Keratinocyte (primary cell): Measurements from ENCODE around the gene EFHD1. TPM values are rescaled to one million over a fixed set of nuclear protein-coding genes. Genes with fewer than 3 reads are reported as not detected.

ENCODE experiments used
- DNase-seq: peaks from one replicate; pipeline ENCODE4 v3.0.0-alpha.2; 2011; ENCODE audit warnings: low read depth, missing footprints, low spot score
- FAIRE-seq: peaks from 2 replicates; lab custom pipeline; 2011; peaks lifted over from hg19 to GRCh38; lab: Jason Lieb, UNC
- H2AFZ ChIP-seq: 2 replicates; pipeline ENCODE4 v1.6.0; 2012; ENCODE audit warnings: low read length, control low read depth, inconsistent platforms; ENCODE audit not compliant: control insufficient read depth
- H3K27ac ChIP-seq: 2 replicates; pipeline ENCODE4 v1.5.1; 2011; ENCODE audit warnings: low read length; ENCODE audit not compliant: control insufficient read depth, insufficient read depth
- H3K27me3 ChIP-seq: 3 replicates; pipeline ENCODE4 v1.6.0; 2011; ENCODE audit warnings: low read length; ENCODE audit not compliant: control insufficient read depth, insufficient read depth; ENCODE audit errors: extremely low read depth
- H3K36me3 ChIP-seq, 2 experiments: 2 replicates in 1 of 2; 3 replicates in 1 of 2; pipeline ENCODE4 v1.5.1; 2011; ENCODE audit warnings: low read length in 2 of 2, mild to moderate bottlenecking in 1 of 2; ENCODE audit not compliant: control insufficient read depth in 2 of 2, insufficient read depth in 2 of 2; ENCODE audit errors: extremely low read depth in 1 of 2
- H3K4me1 ChIP-seq: 3 replicates; pipeline ENCODE4 v1.5.1; 2011; ENCODE audit warnings: low read length; ENCODE audit not compliant: control insufficient read depth, insufficient read depth; ENCODE audit errors: extremely low read depth
- H3K4me2 ChIP-seq: 3 replicates; pipeline ENCODE4 v1.6.0; 2011; ENCODE audit warnings: low read depth, low read length; ENCODE audit not compliant: control insufficient read depth, insufficient read depth; ENCODE audit errors: extremely low read depth
- H3K4me3 ChIP-seq, 3 experiments: fragments of 200-600 bp in 1 of 3; sonication (generic) in 1 of 3; 2 replicates in 2 of 3; 3 replicates in 1 of 3; pipeline ENCODE4 v1.5.1; 2011 to 2016; ENCODE audit warnings: low read length in 3 of 3, mild to moderate bottlenecking in 3 of 3, control low read depth in 2 of 3, inconsistent platforms in 1 of 3, low read depth in 1 of 3, mixed read lengths in 1 of 3, mixed run types in 1 of 3, moderate library complexity in 1 of 3; ENCODE audit not compliant: control insufficient read depth in 2 of 3, insufficient read depth in 2 of 3; ENCODE audit errors: extremely low read depth in 1 of 3
- H3K79me2 ChIP-seq: 2 replicates; pipeline ENCODE4 v1.6.0; 2012; ENCODE audit warnings: low read length; ENCODE audit not compliant: control insufficient read depth, insufficient read depth
- H3K9ac ChIP-seq: 3 replicates; pipeline ENCODE4 v1.6.0; 2011; ENCODE audit warnings: low read length; ENCODE audit not compliant: control insufficient read depth, insufficient read depth; ENCODE audit errors: extremely low read depth
- H3K9me1 ChIP-seq: 3 replicates; pipeline ENCODE4 v1.6.0; 2011; ENCODE audit warnings: low read length; ENCODE audit not compliant: control insufficient read depth, insufficient read depth; ENCODE audit errors: extremely low read depth
- H3K9me3 ChIP-seq: 2 replicates; pipeline ENCODE4 v1.5.1; 2012; ENCODE audit warnings: low read depth, low read length; ENCODE audit not compliant: control insufficient read depth
- H4K20me1 ChIP-seq: 3 replicates; pipeline ENCODE4 v1.6.0; 2011; ENCODE audit warnings: low read length; ENCODE audit not compliant: control insufficient read depth, insufficient read depth; ENCODE audit errors: extremely low read depth
- EZH2 ChIP-seq: IDR thresholded peaks from one replicate; pipeline ENCODE4 v1.6.1; 2012; ENCODE audit warnings: inconsistent platforms, mild to moderate bottlenecking, low read length, moderate library complexity
- dilution Hi-C: fragments of 300-500 bp; cut with MboI; formaldehyde crosslinking; loops from one replicate; pipeline ENCODE4 v1.7.0; 2020; ENCODE audit warnings: low sequenced_read_pairs; ENCODE audit not compliant: extremely low pct_ligation_motif_present
- polyA plus RNA-seq, 5 experiments: library from polyadenylated mRNA; depleted of rRNA in 3 of 5; stranded (reverse) in 3 of 5; stranded (forward) in 1 of 5; unstranded in 1 of 5; fragments of >200 nt; gene quantifications; 1 replicate in 1 of 5; 2 replicates in 3 of 5; 3 replicates in 1 of 5; pipeline versions ENCODE4 v1.2.1 to v1.2.3, GENCODE V29; 2011 to 2012; ENCODE audit warnings: missing spikeins in 2 of 5, low read depth in 1 of 5, low replicate concordance in 1 of 5
- TF ChIP-seq, protein P1 (sequence below), 3 experiments: IDR thresholded peaks in 1 of 3; conservative IDR thresholded peaks in 1 of 3; optimal IDR thresholded peaks in 1 of 3; 2 replicates in 2 of 3; 3 replicates in 1 of 3; pipeline versions ENCODE3 to v1.5.1; 2011; ENCODE audit warnings: low read length in 3 of 3, mild to moderate bottlenecking in 3 of 3, moderate library complexity in 2 of 3, control low read depth in 1 of 3, inconsistent platforms in 1 of 3; ENCODE audit not compliant: insufficient read depth in 2 of 3; ENCODE audit errors: extremely low read depth in 1 of 3

EFHD1 gene
- polyA plus RNA-seq, 1 donor (not counting 4 experiments of a cell fraction or from before 2014, with no cell fraction given): not detected

DNA sequence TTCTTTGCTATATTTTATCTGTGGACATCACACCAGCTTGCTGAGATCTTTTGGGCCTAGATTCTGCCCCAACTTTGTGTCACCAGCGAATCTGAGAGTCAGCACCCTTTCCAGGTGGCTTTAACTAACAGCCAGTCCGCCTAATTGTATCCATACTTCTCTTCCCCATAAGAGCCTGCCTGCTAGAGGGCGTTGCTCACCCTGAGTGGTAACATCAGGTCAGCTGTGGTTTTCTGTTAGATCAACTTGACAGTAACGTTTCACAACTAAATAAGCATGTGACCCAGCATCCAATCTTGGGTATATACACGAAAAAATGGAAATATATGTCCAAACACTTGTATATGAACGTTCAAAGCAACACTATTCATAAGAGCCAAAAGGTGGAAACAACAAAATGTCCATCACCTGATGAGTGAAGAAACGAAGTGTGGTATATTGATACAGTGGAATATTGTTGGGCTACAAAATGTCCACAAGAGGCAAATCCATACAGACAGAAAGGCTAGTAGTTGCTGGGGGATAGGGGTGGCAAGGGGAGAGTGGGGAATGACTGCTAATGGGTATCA is 24.9 kb downstream of the EFHD1 start:
- no peaks in the 10 kb centered on the region for H3K9me3 ChIP-seq
- no peaks in the 10 kb centered on the region for H3K9me1 ChIP-seq
- no peaks in the 10 kb centered on the region for H3K36me3 ChIP-seq
- H2AFZ ChIP-seq: no peak overlapping the region
- H4K20me1 ChIP-seq: no peaks in the 10 kb centered on the region
- H3K4me2 ChIP-seq: no peak overlapping the region
- H3K9ac ChIP-seq: no peak overlapping the region
- H3K4me3 ChIP-seq: no peak overlapping the region
- H3K27ac ChIP-seq: no peak overlapping the region
- H3K4me1 ChIP-seq: no peaks in the 10 kb centered on the region
- dilution Hi-C loops: no loop called here
- no peak for TF ChIP-seq EZH2
- TF ChIP-seq, protein P1, sequence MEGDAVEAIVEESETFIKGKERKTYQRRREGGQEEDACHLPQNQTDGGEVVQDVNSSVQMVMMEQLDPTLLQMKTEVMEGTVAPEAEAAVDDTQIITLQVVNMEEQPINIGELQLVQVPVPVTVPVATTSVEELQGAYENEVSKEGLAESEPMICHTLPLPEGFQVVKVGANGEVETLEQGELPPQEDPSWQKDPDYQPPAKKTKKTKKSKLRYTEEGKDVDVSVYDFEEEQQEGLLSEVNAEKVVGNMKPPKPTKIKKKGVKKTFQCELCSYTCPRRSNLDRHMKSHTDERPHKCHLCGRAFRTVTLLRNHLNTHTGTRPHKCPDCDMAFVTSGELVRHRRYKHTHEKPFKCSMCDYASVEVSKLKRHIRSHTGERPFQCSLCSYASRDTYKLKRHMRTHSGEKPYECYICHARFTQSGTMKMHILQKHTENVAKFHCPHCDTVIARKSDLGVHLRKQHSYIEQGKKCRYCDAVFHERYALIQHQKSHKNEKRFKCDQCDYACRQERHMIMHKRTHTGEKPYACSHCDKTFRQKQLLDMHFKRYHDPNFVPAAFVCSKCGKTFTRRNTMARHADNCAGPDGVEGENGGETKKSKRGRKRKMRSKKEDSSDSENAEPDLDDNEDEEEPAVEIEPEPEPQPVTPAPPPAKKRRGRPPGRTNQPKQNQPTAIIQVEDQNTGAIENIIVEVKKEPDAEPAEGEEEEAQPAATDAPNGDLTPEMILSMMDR (optimal IDR thresholded peaks at IDR 0.05 in 1 of 3, IDR thresholded peaks at IDR 0.05 in 1 of 3, conservative IDR thresholded peaks at IDR 0.05 in 1 of 3; ENCODE audit: extremely low read depth in 1 of 3, insufficient read depth in 2 of 3, low read length in 3 of 3): peak in 1 of 3 experiments; percentile 33
- no peaks in the 10 kb centered on the region for H3K79me2 ChIP-seq
- no peak for FAIRE-seq
- DNase-seq: no peak
- no peaks in the 10 kb centered on the region for H3K27me3 ChIP-seq

- H3K4me3 ChIP-seq: no peak overlapping the region
- H4K20me1 ChIP-seq: no peaks in the 10 kb centered on the region
- no peaks in the 10 kb centered on the region for H3K27me3 ChIP-seq
- H2AFZ ChIP-seq: no peak overlapping the region
- dilution Hi-C loops: no loop called here
- no peaks in the 10 kb centered on the region for H3K36me3 ChIP-seq
- DNase-seq (no peak), FAIRE-seq (no peak)
- no peak overlapping the region for H3K4me2 ChIP-seq
- TF ChIP-seq EZH2: no peak
- TF ChIP-seq, protein P1 (optimal IDR thresholded peaks at IDR 0.05 in 1 of 3, IDR thresholded peaks at IDR 0.05 in 1 of 3, conservative IDR thresholded peaks at IDR 0.05 in 1 of 3; ENCODE audit: extremely low read depth in 1 of 3, insufficient read depth in 2 of 3, low read length in 3 of 3): no peak
- H3K9me3 ChIP-seq: no peaks in the 10 kb centered on the region
- no peaks in the 10 kb centered on the region for H3K9me1 ChIP-seq
- no peaks in the 10 kb centered on the region for H3K4me1 ChIP-seq
- H3K79me2 ChIP-seq: no peaks in the 10 kb centered on the region
- H3K9ac ChIP-seq: no peak overlapping the region
- H3K27ac ChIP-seq: no peak overlapping the region
These were observed 26.0 kb downstream of the EFHD1 start for GRCh38 chr2:232659359-232659758.
